ENCODE data around the gene PLXND1. TPM values are rescaled to one million over a fixed set of nuclear protein-coding genes. Genes with fewer than 3 reads are reported as not detected.

The PLXND1 gene
- total RNA-seq, 2 experiments from 2014 or later, result 30.0 to 38.3 TPM

DNA sequence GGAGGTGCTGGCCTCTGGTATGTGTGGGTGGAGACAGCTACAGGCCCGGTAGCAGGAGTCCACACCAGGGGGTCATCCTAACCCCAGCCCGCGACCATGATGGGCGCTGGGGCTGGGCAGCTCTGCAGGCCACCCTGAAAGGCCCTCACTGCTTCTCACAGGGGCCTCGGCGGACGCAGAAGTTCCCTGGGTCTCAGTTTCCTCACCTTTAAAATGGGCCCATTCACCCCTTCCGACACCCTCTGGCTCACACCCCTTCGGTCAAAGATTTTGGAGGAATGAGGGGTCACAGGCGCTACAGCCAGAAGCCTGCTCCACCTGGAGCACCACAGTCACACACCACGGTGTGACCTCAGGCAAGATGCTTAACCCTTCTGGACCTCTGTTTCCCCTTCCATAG is 8.0 kb downstream of the PLXND1 start:
- H3K27me3 Mint-ChIP-seq, result peaks cover 57% of the 10 kb centered on the region
- no peak for DNase-seq

DNA sequence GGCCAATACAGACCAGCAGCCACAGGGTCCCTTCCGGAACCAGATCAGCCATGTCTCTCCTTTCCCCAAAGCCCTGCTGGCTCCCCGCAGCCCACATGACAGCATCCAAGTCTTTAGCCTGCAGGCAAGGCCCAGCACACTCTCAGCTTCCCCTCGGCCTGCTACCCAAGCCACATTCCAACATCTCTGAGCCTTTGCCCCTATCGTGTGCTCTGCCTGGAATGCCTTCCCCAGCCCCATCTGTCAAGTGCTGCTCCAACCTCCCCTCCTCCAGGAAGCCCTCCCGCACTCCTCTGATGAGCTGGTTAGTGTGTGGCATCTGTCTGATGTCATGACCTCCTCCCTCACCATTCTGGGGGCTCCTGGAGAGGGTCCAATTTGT is 8.5 kb downstream of the PLXND1 start:
- DNase-seq, result no peak
- Mint-ChIP-seq H3K36me3 (no peaks in the 10 kb centered on the region), H3K27me3 (peaks cover 57% of the 10 kb centered on the region), H3K4me3 (no peak overlapping the region), H3K27ac (no peak overlapping the region), H3K9me3 (no peaks in the 10 kb centered on the region), H3K4me1 (peaks cover 12% of the 10 kb centered on the region)
- no peak for ATAC-seq (ENCODE audit: low read depth)
- POLR2A ChIA-PET, result interaction anchor here (0.6 kb wide), 1 partner anchor 9 kb away, joined by 4 read pairs; no protein-coding TSS in a partner anchor

More for the DNA sequence above, 8.0 kb downstream of the PLXND1 start:
- ATAC-seq (ENCODE audit: low read depth), result no peak
- Mint-ChIP-seq H3K4me1 (peaks cover 7% of the 10 kb centered on the region), H3K9me3 (no peaks in the 10 kb centered on the region), H3K36me3 (no peaks in the 10 kb centered on the region), H3K27ac (no peak overlapping the region), H3K4me3 (no peak overlapping the region)
- POLR2A ChIA-PET, result interaction anchor here (0.6 kb wide), 1 partner anchor 9 kb away, joined by 4 read pairs; no protein-coding TSS in a partner anchor

DNA sequence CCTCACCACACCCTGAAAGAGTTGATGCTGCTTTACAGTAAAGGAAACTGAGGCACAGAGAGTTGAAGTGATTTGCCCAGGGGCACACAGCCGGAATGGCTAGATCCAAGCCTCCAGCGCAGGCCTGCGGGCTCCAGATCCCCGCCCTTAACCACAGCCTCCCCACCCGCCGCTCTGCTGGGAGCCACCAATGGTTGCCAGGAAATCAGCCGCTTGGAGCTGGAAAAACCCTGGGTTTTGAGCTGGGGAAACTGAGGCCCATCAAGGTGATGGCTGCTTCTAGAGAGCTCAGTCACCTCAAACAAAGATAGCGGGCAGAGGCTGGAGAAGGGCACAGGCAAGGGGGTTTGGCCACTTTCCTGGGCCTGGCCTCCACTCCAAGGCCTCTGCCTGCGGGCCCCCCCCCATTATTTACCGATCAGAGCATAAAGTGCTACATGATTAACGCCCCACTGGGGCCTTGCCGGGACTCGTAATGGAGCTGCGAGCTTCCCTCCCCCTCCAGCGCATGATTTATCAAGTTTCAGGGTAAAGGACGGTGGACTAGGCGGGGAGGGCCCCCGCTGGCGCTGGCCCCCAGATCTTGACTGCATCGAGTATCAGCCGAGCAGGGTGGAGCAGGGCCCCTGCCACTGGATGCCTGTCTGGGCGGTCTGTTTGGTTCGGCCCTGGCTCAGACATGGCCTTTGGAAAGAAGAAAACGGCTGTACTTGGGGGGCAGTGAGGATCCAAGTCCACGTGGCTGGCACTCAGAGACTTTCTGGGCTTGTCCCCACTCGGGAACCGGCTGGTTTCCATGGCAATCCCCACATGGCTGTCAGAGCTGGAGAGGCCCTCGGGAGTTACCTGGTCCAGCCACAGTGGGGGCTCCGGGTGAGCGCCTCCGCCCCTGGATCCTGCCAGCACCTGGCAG is 9.1 kb downstream of the PLXND1 start:
- Mint-ChIP-seq H3K4me1 (peaks cover 14% of the 10 kb centered on the region), H3K9me3 (no peaks in the 10 kb centered on the region), H3K36me3 (no peaks in the 10 kb centered on the region), H3K4me3 (no peak overlapping the region), H3K27ac (no peak overlapping the region), H3K27me3 (peaks cover 52% of the 10 kb centered on the region)
- DNase-seq, result no peak
- POLR2A ChIA-PET, result no interaction called here
- ATAC-seq (ENCODE audit: low read depth), result no peak

DNA sequence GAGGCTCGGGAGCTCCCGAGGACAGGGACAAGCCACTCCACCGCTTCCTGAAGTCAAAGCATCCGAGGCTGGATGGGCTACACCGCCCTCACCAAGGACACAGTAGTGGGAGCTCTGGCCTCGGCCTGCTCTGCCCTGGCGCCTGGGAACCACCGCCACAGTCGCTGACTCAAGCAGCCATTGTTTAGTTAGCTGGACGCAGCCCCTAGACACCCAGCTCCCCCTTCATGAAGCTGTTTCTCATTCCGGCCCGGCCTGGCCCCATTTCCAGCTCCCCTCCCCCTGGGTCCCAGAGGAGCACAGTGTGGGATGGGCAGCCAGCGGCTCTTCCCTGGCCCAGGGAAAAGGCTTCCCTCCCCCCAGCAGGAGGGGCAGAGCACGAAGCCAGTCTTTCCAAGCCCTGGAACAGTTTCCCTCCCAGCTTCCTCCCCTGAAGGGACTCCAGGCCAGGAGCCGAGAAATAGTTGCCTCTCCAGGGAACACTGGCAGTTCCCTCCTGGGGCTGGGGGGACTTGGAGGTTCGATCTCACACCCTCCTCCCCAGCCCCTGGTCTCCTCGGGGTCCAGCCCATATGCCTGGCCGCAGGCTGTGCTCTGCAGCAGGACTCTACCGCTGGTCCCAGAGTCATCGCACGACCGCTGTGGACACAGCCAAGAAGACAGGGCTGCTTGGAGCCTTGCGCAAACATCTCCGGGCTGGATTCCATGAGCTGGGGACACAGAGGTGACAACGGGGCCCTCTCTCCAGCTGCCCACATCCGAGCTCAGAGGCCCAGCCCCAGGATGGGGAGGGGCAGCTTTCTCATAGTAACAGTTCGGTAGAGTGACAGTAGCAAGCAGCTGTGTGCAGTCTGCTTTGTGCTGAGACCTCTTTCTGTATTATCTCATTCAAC is 10.0 kb downstream of the PLXND1 start:
- no peak overlapping the region for H3K27ac Mint-ChIP-seq
- H3K4me3 Mint-ChIP-seq, result no peak overlapping the region
- H3K36me3 Mint-ChIP-seq, result no peaks in the 10 kb centered on the region
- ATAC-seq (ENCODE audit: low read depth) (no peak), DNase-seq (no peak)
- H3K27me3 Mint-ChIP-seq, result peaks cover 54% of the 10 kb centered on the region
- POLR2A ChIA-PET, result interaction anchor here (0.9 kb wide), 1 partner anchor 9 kb away, joined by 4 read pairs; no protein-coding TSS in a partner anchor
- peaks cover 18% of the 10 kb centered on the region for H3K4me1 Mint-ChIP-seq
- H3K9me3 Mint-ChIP-seq, result no peaks in the 10 kb centered on the region

DNA sequence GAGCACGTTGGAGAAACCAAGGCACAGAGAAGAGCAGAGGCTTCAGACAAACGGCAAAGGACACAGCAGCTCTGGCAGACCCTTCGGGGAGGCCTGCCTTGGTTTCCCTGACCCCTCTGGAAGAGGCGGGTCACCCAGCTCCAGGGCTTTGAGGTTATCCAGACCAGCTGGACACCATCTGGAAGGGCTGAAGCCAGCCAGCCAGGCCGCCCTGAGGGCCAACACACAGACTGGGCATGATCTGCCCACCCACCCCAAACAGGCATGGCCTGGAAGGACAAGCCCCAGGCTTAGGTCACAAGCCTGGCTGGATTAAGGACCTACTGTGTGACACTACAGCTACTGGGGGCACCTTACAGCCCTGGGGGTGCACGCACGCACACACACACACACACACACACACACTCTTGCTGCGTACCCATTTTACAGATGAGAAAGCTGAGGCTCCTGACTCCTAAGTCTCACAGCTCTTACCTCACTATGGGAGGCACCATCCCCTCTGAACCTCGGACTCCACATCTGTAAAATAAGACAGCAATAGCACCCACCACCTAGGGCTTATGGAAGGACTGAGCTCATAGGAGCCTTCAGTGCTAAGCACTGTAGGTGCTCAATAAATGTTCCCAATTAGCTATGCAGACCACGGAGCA is 10.8 kb downstream of the PLXND1 start:
- Mint-ChIP-seq H3K4me3 (no peak overlapping the region), H3K36me3 (no peaks in the 10 kb centered on the region), H3K27ac (no peak overlapping the region), H3K9me3 (no peaks in the 10 kb centered on the region), H3K4me1 (peaks cover 18% of the 10 kb centered on the region), H3K27me3 (peaks cover 56% of the 10 kb centered on the region)
- POLR2A ChIA-PET, result interaction anchor here (0.9 kb wide), 1 partner anchor 10 kb away, joined by 4 read pairs; no protein-coding TSS in a partner anchor
- DNase-seq (no peak), ATAC-seq (ENCODE audit: low read depth) (no peak)

DNA sequence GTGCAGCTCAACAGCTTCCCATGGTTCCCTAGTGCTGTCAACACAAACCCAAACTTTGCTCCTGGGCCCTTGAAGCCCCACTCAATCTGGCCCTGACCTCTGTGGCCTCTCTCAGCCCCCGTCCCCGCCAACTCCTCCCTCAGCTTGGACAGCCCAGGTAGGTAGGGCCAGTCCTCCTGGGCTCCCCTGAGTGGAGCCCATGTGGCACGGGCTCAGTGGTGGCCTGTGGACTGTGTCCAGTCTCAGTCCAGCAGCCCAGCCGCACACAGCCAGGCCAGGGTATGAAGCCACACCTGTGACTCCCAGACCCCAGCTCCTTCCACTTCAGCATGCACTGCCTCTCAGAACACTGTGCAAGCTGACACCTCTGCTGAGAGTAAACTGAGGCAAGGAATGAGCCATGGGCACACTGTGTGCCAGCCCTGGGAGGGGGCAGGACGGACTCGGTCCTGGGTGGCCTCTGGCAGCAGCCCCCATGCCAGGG is 11.5 kb downstream of the PLXND1 start:
- Mint-ChIP-seq H3K36me3 (no peaks in the 10 kb centered on the region), H3K27ac (no peak overlapping the region), H3K4me3 (no peak overlapping the region), H3K4me1 (peaks cover 18% of the 10 kb centered on the region), H3K27me3 (peaks cover 55% of the 10 kb centered on the region), H3K9me3 (no peaks in the 10 kb centered on the region)
- DNase-seq, result no peak
- ATAC-seq (ENCODE audit: low read depth), result no peak
- POLR2A ChIA-PET, result interaction anchor here (1.3 to 1.9 kb wide), 2 partner anchors 26 to 279 kb away, joined by 4 to 5 read pairs; a partner anchor contains a TSS

DNA sequence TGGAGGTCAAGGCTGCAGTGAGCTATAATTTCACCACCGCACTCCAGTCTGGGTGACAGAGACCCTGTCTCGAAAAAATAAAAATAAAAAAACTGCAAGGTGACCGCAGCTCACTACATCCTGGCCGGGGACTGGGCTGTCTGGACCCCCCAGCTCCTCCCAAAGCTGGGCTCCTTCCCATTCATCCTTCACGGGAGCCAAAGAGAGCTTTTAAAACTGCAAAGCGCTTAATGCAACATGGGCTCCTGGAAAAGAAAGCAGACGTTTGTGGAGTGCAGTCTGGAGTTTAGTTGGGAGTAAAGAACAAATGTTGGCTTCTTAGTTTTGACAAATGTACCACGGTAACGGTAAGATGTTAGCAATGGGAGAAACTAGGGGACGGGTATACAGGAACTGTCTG is 12.1 kb downstream of the PLXND1 start:
- POLR2A ChIA-PET, result interaction anchor here (1.3 to 1.9 kb wide), 2 partner anchors 25 to 279 kb away, joined by 4 to 5 read pairs; a partner anchor contains a TSS
- Mint-ChIP-seq H3K36me3 (no peaks in the 10 kb centered on the region), H3K27ac (peak overlapping the region; percentile 60), H3K4me1 (peaks cover 18% of the 10 kb centered on the region), H3K27me3 (peaks cover 55% of the 10 kb centered on the region), H3K9me3 (no peaks in the 10 kb centered on the region), H3K4me3 (peak overlapping the region; percentile 75)
- ATAC-seq (ENCODE audit: low read depth) (no peak), DNase-seq (no peak)

DNA sequence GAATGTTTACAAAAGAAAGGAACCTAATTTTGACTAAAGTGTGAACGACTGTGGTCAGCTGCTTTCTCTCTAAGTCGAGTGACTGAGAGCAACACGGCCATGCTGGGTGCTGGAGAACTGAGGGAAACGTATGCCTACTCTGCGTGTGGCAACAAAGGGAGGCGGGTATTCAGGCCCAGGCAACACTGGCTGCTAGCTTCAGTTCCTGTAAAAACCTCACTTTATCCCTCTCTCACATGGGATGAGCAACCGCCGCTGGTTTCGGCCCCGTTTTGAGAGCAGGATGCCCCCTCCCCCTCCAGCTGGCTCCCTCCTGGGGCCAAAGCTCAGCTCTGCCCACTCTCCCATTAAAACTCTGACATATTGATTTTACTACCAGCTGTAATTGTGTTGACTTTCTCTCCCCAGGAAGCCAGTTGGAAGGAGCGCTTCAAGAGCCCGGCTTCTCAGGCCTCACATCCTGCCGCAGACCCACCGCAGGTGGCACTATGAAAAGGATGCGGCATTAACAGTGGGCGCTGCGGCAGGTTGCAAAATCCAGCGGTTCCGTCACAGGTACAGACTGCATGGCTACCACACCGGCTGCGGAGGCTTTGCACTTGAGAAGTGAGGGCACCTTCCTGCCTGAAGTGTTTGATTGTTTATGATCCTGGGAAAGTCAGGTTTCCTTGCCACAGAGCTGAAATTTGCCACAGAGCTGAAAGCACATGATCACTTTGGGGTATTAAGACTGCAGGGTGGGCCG is 12.7 kb downstream of the PLXND1 start:
- ATAC-seq (ENCODE audit: low read depth), result peak; percentile 76
- DNase-seq, result peak; percentile 85
- no peaks in the 10 kb centered on the region for H3K36me3 Mint-ChIP-seq
- POLR2A ChIA-PET, result interaction anchor here (1.3 to 1.9 kb wide), 3 partner anchors 17 to 278 kb away, joined by 4 to 9 read pairs (median 5); a partner anchor contains a TSS
- H3K4me1 Mint-ChIP-seq, result peaks cover 18% of the 10 kb centered on the region
- H3K9me3 Mint-ChIP-seq, result no peaks in the 10 kb centered on the region
- peaks cover 53% of the 10 kb centered on the region for H3K27me3 Mint-ChIP-seq
- H3K4me3 Mint-ChIP-seq, result peak overlapping the region; percentile 75
- H3K27ac Mint-ChIP-seq, result peak overlapping the region; percentile 60

DNA sequence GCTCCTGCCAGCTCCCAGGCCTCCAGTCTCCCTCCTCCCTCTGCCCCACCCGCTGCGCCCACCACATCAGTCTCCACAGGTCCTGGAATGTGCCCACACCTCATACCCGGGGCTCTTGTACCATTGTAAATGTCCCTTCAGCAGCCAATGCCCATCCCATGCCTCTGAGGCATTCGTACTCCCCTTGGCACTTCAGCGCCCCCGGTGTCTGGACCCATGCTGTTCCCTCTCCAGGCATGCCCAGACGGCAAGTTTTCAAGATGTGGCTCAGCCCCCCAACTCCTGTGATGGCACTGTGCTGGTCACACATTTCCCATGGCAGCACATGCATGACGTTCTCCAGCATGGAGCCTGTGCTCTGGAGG is 13.3 kb downstream of the PLXND1 start:
- no peaks in the 10 kb centered on the region for H3K9me3 Mint-ChIP-seq
- DNase-seq (no peak), ATAC-seq (ENCODE audit: low read depth) (peak; percentile 4)
- H3K4me1 Mint-ChIP-seq, result peaks cover 18% of the 10 kb centered on the region
- H3K27me3 Mint-ChIP-seq, result peaks cover 50% of the 10 kb centered on the region
- no peaks in the 10 kb centered on the region for H3K36me3 Mint-ChIP-seq
- H3K4me3 Mint-ChIP-seq, result peak overlapping the region; percentile 75
- H3K27ac Mint-ChIP-seq, result no peak overlapping the region
- POLR2A ChIA-PET, result interaction anchor here (1.7 to 1.9 kb wide), 2 partner anchors 16 to 277 kb away, joined by 5 to 9 read pairs; a partner anchor contains a TSS

DNA sequence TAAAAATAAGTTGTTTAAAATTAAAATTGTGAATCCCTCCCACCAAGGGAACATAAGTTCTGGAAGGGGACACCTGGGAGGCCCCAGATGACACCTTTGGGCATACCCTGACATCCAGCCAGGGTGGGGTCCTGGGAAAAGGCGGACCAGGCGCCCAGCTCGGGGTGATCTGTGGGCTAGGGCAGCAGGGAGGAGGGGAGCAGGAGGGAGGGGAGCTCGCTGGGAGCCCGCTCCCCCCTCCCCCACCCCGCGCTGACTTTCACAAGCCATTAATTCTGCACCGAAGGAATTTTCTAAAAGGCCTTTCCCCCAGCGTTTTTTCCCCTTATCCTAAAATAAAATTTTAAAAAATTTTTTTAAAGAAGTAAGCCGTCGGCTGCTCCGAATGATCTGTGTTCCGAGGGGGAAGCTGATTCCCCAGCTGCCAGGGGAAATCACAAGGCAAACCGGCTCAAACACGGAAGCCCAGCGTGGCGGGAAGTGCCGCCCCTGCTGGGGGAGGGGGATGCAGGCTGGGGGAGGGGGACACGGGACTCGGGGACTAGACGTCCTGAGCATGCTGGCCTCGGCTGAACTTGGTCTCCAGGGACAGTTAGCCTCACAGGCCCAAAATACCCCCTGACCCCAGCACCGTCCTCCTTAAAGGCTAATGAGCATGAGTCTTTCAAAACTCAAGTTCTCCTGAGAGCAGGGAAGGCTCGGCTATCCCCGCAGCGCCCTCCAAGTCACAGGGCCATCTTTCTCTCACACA is 13.9 kb downstream of the PLXND1 start:
- H3K27ac Mint-ChIP-seq, result no peak overlapping the region
- peak overlapping the region; percentile 75 for H3K4me3 Mint-ChIP-seq
- no peak for DNase-seq
- ATAC-seq (ENCODE audit: low read depth), result no peak
- H3K9me3 Mint-ChIP-seq, result no peaks in the 10 kb centered on the region
- POLR2A ChIA-PET, result interaction anchor here (1.7 kb wide), 1 partner anchor 16 kb away, joined by 9 read pairs; no protein-coding TSS in a partner anchor
- peaks cover 45% of the 10 kb centered on the region for H3K27me3 Mint-ChIP-seq
- H3K4me1 Mint-ChIP-seq, result peaks cover 18% of the 10 kb centered on the region
- H3K36me3 Mint-ChIP-seq, result no peaks in the 10 kb centered on the region

DNA sequence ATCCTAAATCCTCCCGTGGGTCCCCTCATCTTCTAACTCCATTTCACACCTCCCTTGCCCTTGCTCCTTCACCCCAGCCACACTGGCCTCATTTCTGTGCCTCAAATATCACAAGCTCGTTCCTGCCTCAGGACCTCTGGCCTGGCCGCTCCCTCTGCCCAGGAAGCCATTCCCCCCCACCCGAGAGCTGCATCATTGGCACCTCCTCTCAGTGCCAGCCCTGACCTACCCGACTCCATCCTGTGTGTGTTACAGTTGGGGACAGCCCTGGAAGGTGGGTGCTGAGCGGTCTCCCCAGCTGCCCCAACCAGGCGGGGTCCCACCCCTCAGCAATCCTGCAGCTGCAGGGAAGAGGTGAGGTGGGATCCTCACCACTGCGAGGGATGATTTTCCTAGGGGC is 14.5 kb downstream of the PLXND1 start:
- ATAC-seq (ENCODE audit: low read depth) (no peak), DNase-seq (no peak)
- no peak overlapping the region for H3K27ac Mint-ChIP-seq
- POLR2A ChIA-PET, result no interaction called here
- no peaks in the 10 kb centered on the region for H3K9me3 Mint-ChIP-seq
- peaks cover 46% of the 10 kb centered on the region for H3K27me3 Mint-ChIP-seq
- H3K4me3 Mint-ChIP-seq, result no peak overlapping the region
- H3K36me3 Mint-ChIP-seq, result no peaks in the 10 kb centered on the region
- H3K4me1 Mint-ChIP-seq, result peaks cover 18% of the 10 kb centered on the region

DNA sequence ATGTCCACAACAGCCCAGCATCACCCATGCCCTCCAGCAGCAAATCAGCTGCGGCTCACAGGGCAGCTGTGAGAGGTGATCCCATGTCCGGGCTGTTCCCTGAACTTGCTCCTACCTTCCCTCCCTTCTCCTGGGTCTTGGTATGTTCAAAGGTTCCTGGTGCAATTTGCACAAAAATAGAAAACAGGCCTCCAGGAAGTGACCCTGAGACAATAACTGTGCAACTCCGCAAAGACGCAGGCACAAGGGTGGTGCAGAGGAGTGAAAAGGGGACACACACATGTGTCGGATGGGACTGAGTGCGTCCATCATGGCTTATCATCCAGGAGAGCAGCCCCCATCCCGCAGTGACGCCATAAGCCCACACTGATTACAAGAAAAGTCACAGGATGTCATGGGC is 16.3 kb downstream of the PLXND1 start:
- H3K4me3 Mint-ChIP-seq, result no peak overlapping the region
- no peak for DNase-seq
- POLR2A ChIA-PET, result no interaction called here
- no peaks in the 10 kb centered on the region for H3K9me3 Mint-ChIP-seq
- no peak for ATAC-seq (ENCODE audit: low read depth)
- peaks cover 18% of the 10 kb centered on the region for H3K4me1 Mint-ChIP-seq
- peaks cover 38% of the 10 kb centered on the region for H3K27me3 Mint-ChIP-seq
- no peaks in the 10 kb centered on the region for H3K36me3 Mint-ChIP-seq
- no peak overlapping the region for H3K27ac Mint-ChIP-seq

All from activated naive CD8-positive, alpha-beta T cell treated with anti-CD3 and anti-CD28 coated beads, Interleukin-2, amount 10 ng/mL, durations not matched to agents 7 days and 5 days (primary cell).